AG10803 (cell line): ENCODE results near the gene GRK3.

ENCODE experiments used
- DNase-seq: peaks from one replicate; pipeline ENCODE4 v3.0.0; 2010; ENCODE audit warnings: low read depth
- H3K4me3 ChIP-seq: 2 replicates; pipeline ENCODE4 v1.5.1; 2011; ENCODE audit warnings: mild to moderate bottlenecking, low read length, control low read depth
- TF ChIP-seq, protein P1 (sequence below): conservative IDR thresholded peaks from 2 replicates; pipeline ENCODE4 v1.5.1; 2011; ENCODE audit warnings: mild to moderate bottlenecking, low read length, control low read depth, inconsistent platforms

Gene GRK3

DNA sequence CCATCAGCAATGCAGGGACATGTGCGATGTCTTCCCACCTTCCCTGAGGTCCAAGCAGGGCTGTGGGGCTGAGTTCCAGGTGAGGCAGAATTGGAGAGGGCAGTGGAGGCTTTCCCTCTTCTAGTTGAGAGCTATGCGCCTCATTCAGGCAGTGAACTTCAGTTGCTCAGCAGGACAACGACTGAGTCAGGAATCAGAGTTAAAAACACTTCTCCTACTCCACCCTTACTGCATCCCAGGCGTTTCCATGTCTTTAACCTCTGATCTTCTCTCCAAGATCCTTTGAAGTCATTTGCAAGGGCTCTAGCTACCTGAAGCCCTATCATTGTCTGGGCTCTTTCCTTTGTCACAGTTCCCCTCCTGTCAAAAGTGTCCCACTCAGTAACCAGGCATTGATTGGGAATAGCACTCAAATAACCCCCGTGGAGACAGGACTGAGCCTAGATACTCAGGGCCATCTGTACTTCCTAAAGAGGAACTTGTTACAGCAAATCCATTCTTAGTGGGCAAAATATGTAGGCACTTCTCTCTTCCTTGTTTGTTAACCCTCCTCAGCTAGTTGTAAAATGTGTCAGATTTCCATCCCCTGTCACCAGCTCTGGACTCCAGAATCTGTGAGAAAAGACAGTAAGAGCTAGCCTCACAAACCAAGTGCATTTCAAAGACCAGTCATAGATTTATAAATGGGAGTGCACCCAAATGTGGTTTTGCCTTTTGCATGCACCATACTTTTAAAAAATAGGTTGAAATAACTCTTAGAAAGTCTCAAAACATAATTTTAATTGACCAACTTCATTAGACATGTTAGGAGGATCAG is 105.0 kb downstream of the GRK3 start:
- H3K4me3 ChIP-seq = no peak overlapping the region
- TF ChIP-seq, protein P1, sequence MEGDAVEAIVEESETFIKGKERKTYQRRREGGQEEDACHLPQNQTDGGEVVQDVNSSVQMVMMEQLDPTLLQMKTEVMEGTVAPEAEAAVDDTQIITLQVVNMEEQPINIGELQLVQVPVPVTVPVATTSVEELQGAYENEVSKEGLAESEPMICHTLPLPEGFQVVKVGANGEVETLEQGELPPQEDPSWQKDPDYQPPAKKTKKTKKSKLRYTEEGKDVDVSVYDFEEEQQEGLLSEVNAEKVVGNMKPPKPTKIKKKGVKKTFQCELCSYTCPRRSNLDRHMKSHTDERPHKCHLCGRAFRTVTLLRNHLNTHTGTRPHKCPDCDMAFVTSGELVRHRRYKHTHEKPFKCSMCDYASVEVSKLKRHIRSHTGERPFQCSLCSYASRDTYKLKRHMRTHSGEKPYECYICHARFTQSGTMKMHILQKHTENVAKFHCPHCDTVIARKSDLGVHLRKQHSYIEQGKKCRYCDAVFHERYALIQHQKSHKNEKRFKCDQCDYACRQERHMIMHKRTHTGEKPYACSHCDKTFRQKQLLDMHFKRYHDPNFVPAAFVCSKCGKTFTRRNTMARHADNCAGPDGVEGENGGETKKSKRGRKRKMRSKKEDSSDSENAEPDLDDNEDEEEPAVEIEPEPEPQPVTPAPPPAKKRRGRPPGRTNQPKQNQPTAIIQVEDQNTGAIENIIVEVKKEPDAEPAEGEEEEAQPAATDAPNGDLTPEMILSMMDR = no peak
- no peak for DNase-seq

DNA sequence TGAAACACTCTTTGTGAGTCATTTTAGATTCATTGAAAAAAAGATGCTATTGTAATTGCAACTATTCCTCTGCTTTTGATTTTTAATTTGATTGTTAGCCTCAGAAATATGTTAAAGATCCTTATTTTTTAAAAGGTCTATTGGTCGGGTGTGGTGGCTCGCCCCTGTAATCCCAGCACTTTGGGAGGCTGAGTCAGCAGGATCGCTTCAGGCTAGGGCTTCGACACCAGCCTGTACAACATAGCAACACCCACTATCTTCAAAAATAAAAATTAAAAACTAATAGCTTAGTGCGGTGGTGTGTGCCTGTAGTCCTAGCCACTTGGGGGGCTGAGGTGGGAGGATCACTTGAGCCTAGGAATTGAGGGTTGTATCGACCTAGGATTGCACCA is 105.6 kb downstream of the GRK3 start:
- H3K4me3 ChIP-seq = no peak overlapping the region
- no peak for DNase-seq
- TF ChIP-seq, protein P1 = no peak

DNA sequence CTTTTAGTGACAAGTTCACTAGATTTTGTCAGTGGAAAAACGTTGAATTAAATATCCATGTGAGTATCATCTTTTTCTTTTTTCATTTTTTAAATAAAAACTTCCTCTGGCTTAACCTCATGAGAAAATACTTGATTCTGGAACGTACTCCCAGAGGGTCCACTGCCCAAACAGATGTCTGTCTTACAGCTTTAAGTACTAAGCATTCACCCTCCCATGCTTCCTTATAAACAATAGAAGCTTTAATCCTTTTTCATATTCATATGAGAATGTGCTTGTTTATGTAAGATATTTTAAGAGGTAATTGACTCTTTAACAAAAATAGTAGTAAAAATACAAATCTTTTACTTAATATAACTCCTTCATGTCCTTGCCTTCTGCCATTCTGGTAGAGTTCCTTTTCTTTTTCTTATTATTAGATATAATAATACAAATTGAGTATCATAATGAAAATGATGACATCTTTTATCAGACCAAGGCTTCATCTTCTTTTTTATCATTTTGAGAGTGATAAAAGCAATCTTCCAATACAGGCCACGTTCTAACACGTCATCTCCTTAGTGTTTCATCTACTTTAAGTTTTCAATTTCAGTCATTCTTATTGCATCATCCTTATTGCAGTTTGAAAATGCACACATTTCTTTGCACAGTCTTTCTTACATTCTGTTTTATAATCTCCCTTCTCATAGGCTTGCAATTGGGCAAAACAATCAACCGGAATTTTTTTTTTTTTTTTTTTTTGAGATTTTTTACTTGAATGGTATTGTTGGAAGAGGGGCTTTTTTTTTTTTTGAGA is 108.0 kb downstream of the GRK3 start:
- DNase-seq = no peak
- no peak overlapping the region for H3K4me3 ChIP-seq
- TF ChIP-seq, protein P1 = no peak

DNA sequence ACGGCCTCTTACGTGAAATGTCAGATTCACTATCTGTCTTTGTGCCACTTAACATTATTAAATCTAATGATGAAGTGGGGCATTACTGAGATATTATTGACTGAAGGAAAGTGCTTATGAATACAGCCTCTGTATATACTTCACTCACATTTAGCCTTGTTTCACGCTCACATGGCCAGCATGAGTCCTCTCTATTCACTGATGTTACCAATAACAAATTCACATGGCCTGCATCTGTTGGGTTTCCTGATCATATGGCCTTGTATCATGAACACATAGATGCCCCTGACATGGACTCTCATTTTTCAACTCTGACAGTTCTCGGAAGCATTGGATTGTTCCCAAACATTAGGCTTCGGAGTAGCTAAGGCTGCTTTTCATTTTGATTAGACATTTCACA is 109.2 kb downstream of the GRK3 start:
- H3K4me3 ChIP-seq = no peak overlapping the region
- no peak for DNase-seq
- TF ChIP-seq, protein P1 = no peak

- no peak overlapping the region for H3K4me3 ChIP-seq
- no peak for DNase-seq
- TF ChIP-seq, protein P1 = no peak
Observed at GRCh38 chr22:25677631-25678030, 113.2 kb downstream of the GRK3 start.

- no peak overlapping the region for H3K4me3 ChIP-seq
- TF ChIP-seq, protein P1 = no peak
- DNase-seq = no peak
Observed at GRCh38 chr22:25680051-25680450, 115.6 kb downstream of the GRK3 start.
